MM.1S (cell line): ENCODE measurements around the gene SLC12A4.

Source experiments
- DNase-seq: peaks from one replicate; pipeline ENCODE4 v3.0.0-alpha.2; 2015
- H2AFZ ChIP-seq: fragments of 300-600 bp; sonication (generic); 2 replicates; pipeline ENCODE4 v1.6.0; 2016; ENCODE audit warnings: antibody characterized with exemption, low read length
- H3F3A ChIP-seq: fragments of 300-600 bp; sonication (generic); 2 replicates; pipeline ENCODE4 v1.6.1; 2016; ENCODE audit warnings: mild to moderate bottlenecking, antibody characterized with exemption, low read length, moderate library complexity, mixed read lengths; ENCODE audit not compliant: insufficient read depth
- H3K27ac ChIP-seq: fragments of 300-600 bp; sonication (generic); 2 replicates; pipeline ENCODE4 v1.5.1; 2016; ENCODE audit warnings: mild to moderate bottlenecking, low read length
- H3K27me3 ChIP-seq: fragments of 300-600 bp; sonication (generic); replicated peaks from 2 replicates; pipeline ENCODE4 v1.6.0; 2016; ENCODE audit warnings: low read length; ENCODE audit not compliant: insufficient read depth
- H3K36me3 ChIP-seq: fragments of 300-600 bp; sonication (generic); replicated peaks from 2 replicates; pipeline ENCODE4 v1.6.1; 2016; ENCODE audit warnings: mild to moderate bottlenecking, low read length, mixed read lengths; ENCODE audit not compliant: insufficient read depth
- H3K4me1 ChIP-seq: fragments of 300-600 bp; sonication (generic); 2 replicates; pipeline ENCODE4 v1.6.1; 2016; ENCODE audit warnings: low read length, mixed read lengths
- H3K4me2 ChIP-seq: fragments of 300-600 bp; sonication (generic); 2 replicates; pipeline ENCODE4 v1.6.0; 2016; ENCODE audit warnings: low read depth, low read length
- H3K4me3 ChIP-seq: fragments of 300-600 bp; sonication (generic); 2 replicates; pipeline ENCODE4 v1.5.1; 2016; ENCODE audit warnings: low read length, mixed read lengths
- H3K79me2 ChIP-seq: fragments of 300-600 bp; sonication (generic); 2 replicates; pipeline ENCODE4 v1.6.1; 2016; ENCODE audit warnings: mixed run types, low read length, mixed read lengths
- H3K9ac ChIP-seq: fragments of 300-600 bp; sonication (generic); 2 replicates; pipeline ENCODE4 v1.6.1; 2016; ENCODE audit warnings: low read length, mixed read lengths
- H3K9me2 ChIP-seq: fragments of 300-600 bp; sonication (generic); replicated peaks from 2 replicates; pipeline ENCODE4 v1.6.1; 2016; ENCODE audit warnings: mild to moderate bottlenecking, low read length, mixed read lengths; ENCODE audit not compliant: insufficient read depth
- H3K9me3 ChIP-seq: fragments of 300-600 bp; sonication (generic); replicated peaks from 2 replicates; pipeline ENCODE4 v1.6.1; 2016; ENCODE audit warnings: mild to moderate bottlenecking, low read length, mixed read lengths; ENCODE audit not compliant: insufficient read depth
- H4K20me1 ChIP-seq: fragments of 300-600 bp; sonication (generic); 2 replicates; pipeline ENCODE4 v1.6.1; 2016; ENCODE audit warnings: mild to moderate bottlenecking, low read length, moderate library complexity, mixed read lengths; ENCODE audit not compliant: insufficient read depth
- CTCF ChIP-seq: fragments of 300-600 bp; sonication (generic); IDR thresholded peaks from 2 replicates; pipeline ENCODE4 v1.5.1; 2016; ENCODE audit warnings: antibody characterized with exemption, low read length, mixed read lengths
- EZH2 ChIP-seq: fragments of 300-600 bp; sonication (generic); optimal IDR thresholded peaks from 2 replicates; pipeline ENCODE3; 2017; ENCODE audit warnings: low read depth, mild to moderate bottlenecking, antibody characterized with exemption, low read length, mixed read lengths
- EZH2phosphoT487 ChIP-seq: fragments of 300-600 bp; sonication (generic); IDR thresholded peaks from 2 replicates; pipeline ENCODE4 v1.6.1; 2018; ENCODE audit warnings: antibody characterized with exemption, low read length

Gene SLC12A4

GRCh38 chr16:68009157-68009735 lies 40.8 kb upstream of the SLC12A4 start:
- DNase-seq, result no peak
- H3K4me1 ChIP-seq, result no peaks in the 10 kb centered on the region
- no peaks in the 10 kb centered on the region for H3K36me3 ChIP-seq
- H3F3A ChIP-seq, result no peaks in the 10 kb centered on the region
- H3K27me3 ChIP-seq, result no peaks in the 10 kb centered on the region
- no peak overlapping the region for H3K4me3 ChIP-seq
- H2AFZ ChIP-seq, result no peak overlapping the region
- H3K27ac ChIP-seq, result no peak overlapping the region
- no peaks in the 10 kb centered on the region for H3K79me2 ChIP-seq
- H3K9me3 ChIP-seq, result no peaks in the 10 kb centered on the region
- no peak for TF ChIP-seq EZH2
- TF ChIP-seq EZH2phosphoT487, result no peak
- no peak for TF ChIP-seq CTCF
- no peak overlapping the region for H3K4me2 ChIP-seq
- H3K9me2 ChIP-seq, result no peaks in the 10 kb centered on the region
- no peak overlapping the region for H3K9ac ChIP-seq
- H4K20me1 ChIP-seq, result no peaks in the 10 kb centered on the region

GRCh38 chr16:68005786-68006286 lies 37.4 kb upstream of the SLC12A4 start:
- Histone ChIP-seq H3K27ac (no peak overlapping the region; the same call in 1 of the 2 replicates), H2AFZ (peak overlapping the region; percentile 54), H3K4me1 (no peaks in the 10 kb centered on the region), H3K9me2 (no peaks in the 10 kb centered on the region), H3F3A (no peaks in the 10 kb centered on the region), H3K9ac (no peak overlapping the region), H3K4me3 (no peak overlapping the region), H3K9me3 (no peaks in the 10 kb centered on the region), H3K79me2 (no peaks in the 10 kb centered on the region), H3K27me3 (no peaks in the 10 kb centered on the region), H3K4me2 (no peak overlapping the region), H3K36me3 (no peaks in the 10 kb centered on the region), H4K20me1 (no peaks in the 10 kb centered on the region)
- TF ChIP-seq CTCF (no peak), EZH2 (no peak), EZH2phosphoT487 (no peak)
- DNase-seq, result peak; percentile 43

GRCh38 chr16:68005211-68005610 lies 36.8 kb upstream of the SLC12A4 start:
- Histone ChIP-seq H2AFZ (no peak overlapping the region), H4K20me1 (no peaks in the 10 kb centered on the region), H3K36me3 (no peaks in the 10 kb centered on the region), H3K4me1 (no peaks in the 10 kb centered on the region), H3K9me2 (no peaks in the 10 kb centered on the region), H3K9ac (no peak overlapping the region), H3K27me3 (no peaks in the 10 kb centered on the region), H3K4me2 (no peak overlapping the region), H3K79me2 (no peaks in the 10 kb centered on the region), H3K4me3 (no peak overlapping the region), H3K27ac (no peak overlapping the region), H3K9me3 (no peaks in the 10 kb centered on the region), H3F3A (no peaks in the 10 kb centered on the region)
- TF ChIP-seq EZH2phosphoT487, result no peak
- TF ChIP-seq CTCF, result no peak
- no peak for TF ChIP-seq EZH2
- no peak for DNase-seq
